LNCAP (cell line): Measurements from ENCODE around the gene ZNF614.

ENCODE experiments used
- TF ChIP-seq, protein P1 (sequence below): fragments of 450-650 bp; IDR thresholded peaks from 2 replicates; pipeline ENCODE4 v1.5.1; 2017; ENCODE audit warnings: mild to moderate bottlenecking

The ZNF614 gene

DNA sequence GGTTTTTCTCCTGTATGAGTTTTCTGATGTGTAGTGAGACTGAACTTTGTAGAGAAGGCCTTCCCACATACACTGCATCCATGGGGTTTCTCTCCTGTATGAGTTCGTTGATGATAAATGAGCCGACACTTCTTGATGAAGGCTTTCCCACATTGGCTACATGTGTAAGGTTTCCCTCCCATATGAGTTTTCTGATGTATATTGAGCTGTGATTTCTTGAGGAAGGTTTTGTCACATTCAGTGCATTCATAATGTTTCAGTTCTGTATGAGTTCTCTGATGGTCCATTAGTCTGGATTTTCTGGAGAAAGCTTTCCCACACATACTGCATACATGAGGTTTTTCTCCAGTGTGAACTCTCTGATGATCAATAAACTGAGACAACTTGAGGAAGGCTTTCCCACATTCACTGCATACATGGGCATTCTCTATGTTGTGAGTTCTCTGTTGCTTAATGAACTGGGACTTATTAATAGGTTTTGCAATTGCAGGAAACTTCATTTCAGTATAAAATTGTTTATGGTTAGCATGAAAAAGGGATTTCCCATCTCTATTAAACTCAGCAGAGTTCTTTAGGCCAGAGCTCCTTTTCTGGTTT, 34.0 kb downstream of the ZNF614 start:
- TF ChIP-seq, protein P1, sequence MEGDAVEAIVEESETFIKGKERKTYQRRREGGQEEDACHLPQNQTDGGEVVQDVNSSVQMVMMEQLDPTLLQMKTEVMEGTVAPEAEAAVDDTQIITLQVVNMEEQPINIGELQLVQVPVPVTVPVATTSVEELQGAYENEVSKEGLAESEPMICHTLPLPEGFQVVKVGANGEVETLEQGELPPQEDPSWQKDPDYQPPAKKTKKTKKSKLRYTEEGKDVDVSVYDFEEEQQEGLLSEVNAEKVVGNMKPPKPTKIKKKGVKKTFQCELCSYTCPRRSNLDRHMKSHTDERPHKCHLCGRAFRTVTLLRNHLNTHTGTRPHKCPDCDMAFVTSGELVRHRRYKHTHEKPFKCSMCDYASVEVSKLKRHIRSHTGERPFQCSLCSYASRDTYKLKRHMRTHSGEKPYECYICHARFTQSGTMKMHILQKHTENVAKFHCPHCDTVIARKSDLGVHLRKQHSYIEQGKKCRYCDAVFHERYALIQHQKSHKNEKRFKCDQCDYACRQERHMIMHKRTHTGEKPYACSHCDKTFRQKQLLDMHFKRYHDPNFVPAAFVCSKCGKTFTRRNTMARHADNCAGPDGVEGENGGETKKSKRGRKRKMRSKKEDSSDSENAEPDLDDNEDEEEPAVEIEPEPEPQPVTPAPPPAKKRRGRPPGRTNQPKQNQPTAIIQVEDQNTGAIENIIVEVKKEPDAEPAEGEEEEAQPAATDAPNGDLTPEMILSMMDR = no peak

DNA sequence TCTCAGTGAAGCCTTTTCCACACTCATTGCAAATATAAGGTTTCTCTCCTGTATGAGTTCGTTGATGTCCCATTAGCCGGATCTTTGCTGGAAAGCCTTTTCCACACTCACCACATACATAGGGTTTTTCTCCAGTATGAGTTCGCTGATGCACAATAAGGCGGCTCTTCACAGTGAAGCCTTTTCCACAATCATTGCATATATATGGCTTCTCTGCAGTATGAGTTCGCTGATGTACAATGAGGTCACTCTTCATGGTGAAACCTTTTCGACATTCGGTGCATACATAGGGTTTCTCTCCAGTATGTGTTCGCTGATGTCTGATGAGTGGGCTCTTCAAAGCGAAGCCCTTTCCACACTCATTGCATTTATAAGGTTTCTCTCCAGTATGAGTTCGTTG, 34.8 kb downstream of the ZNF614 start:
- TF ChIP-seq, protein P1 = no peak

- TF ChIP-seq, protein P1 = no peak
These were observed 41.6 kb downstream of the ZNF614 start, which contains the start of gene ZNF350 for GRCh38 chr19:51986309-51987291. Gene ZNF350 (minus strand): TSS chr19:51986840. CDS start chr19:51974360, 12,480 bp downstream.

- TF ChIP-seq, protein P1 = no peak
These were observed 44.8 kb downstream of the ZNF614 start for GRCh38 chr19:51983361-51983760.

GRCh38 chr19:51980116-51980736, 48.0 kb downstream of the ZNF614 start:
- TF ChIP-seq, protein P1 = no peak

DNA sequence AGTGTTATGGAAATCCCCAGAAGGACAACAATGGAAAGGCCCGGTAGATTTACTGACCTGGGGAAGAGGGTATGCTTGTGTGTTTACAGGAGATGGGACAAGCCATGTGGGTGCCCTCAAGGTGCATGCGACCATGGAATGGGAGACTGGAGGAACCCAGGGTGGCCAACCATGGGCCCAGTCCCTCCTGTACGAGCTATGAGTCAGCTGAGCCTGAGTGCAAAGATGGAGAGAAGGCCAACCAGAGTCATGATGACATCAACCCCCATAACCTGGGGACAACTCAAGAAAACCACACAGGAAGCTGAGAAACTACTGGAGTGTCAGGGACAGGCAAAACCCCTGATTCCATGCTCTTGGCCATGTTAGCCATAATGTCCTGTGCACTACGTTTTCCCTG, 49.3 kb downstream of the ZNF614 start:
- TF ChIP-seq, protein P1 = no peak

GRCh38 chr19:51977346-51977745, 50.8 kb downstream of the ZNF614 start:
- TF ChIP-seq, protein P1 = no peak
